ENCODE data around the gene CEP104. TPM values are rescaled to one million over a fixed set of nuclear protein-coding genes. Genes with fewer than 3 reads are reported as not detected.

The CEP104 gene
- 16.7 to 17.9 TPM (median 17.8 TPM) in 5 replicates for total RNA-seq (2022; extraction: Qiagen RNA extraction)

GRCh38 chr1:3856923-3857790 lies at the start of gene CEP104, which contains the start of gene DFFB:
TSS of gene CEP104 (minus strand) at chr1:3857211. CDS start at chr1:3852407, 4,804 bp downstream.
TSS of gene DFFB (plus strand) at chr1:3857476. CDS start at chr1:3857604, 128 bp downstream.

GRCh38 chr1:3900150-3900968 lies 43.3 kb upstream of the CEP104 start, which contains the start of gene C1orf174:
TSS of gene C1orf174 (minus strand) at chr1:3900272. CDS start at chr1:3900186, 86 bp downstream.

GRCh38 chr1:3796215-3797061 lies 60.6 kb downstream of the CEP104 start, which contains the start of gene LRRC47:
TSS of gene LRRC47 (minus strand) at chr1:3796498. CDS start at chr1:3796476, 22 bp downstream.

GRCh38 chr1:3772715-3773571 lies 84.1 kb downstream of the CEP104 start, which contains the start of gene SMIM1:
TSS of gene SMIM1 (plus strand) at chr1:3772749. CDS start at chr1:3775374, 2,625 bp downstream.

Other genes with a start within 250 kb of the CEP104 start
- gene MEGF6, start 245.7 kb downstream of the CEP104 start, total RNA-seq (2022; extraction: Qiagen RNA extraction), result 6.7 to 11.2 TPM (median 8.8 TPM) in 5 replicates
- gene TPRG1L, start 232.2 kb downstream of the CEP104 start, total RNA-seq (2022; extraction: Qiagen RNA extraction), result 27.6 to 30.3 TPM (median 29.1 TPM) in 5 replicates
- gene WRAP73, start 207.1 kb downstream of the CEP104 start, total RNA-seq (2022; extraction: Qiagen RNA extraction), result 16.2 to 19.9 TPM (median 17.4 TPM) in 5 replicates
- gene TP73, start 204.7 kb downstream of the CEP104 start, total RNA-seq (2022; extraction: Qiagen RNA extraction), result 0.61 to 0.81 TPM (median 0.64 TPM) in 5 replicates
- gene CCDC27, start 104.8 kb downstream of the CEP104 start, total RNA-seq (2022; extraction: Qiagen RNA extraction), result not detected in 5 replicates
- 0.41 to 1.5 TPM (median 0.71 TPM) in 5 replicates for gene SMIM1, start 84.5 kb downstream of the CEP104 start, total RNA-seq (2022; extraction: Qiagen RNA extraction)
- gene LRRC47, start 60.7 kb downstream of the CEP104 start, total RNA-seq (2022; extraction: Qiagen RNA extraction), result 29.9 to 34.0 TPM (median 33.3 TPM) in 5 replicates
- gene DFFB, start 265 bp upstream of the CEP104 start, total RNA-seq (2022; extraction: Qiagen RNA extraction), result 3.1 to 4.1 TPM (median 3.5 TPM) in 5 replicates
- gene C1orf174, start 43.1 kb upstream of the CEP104 start, total RNA-seq (2022; extraction: Qiagen RNA extraction), result 22.4 to 26.0 TPM (median 23.5 TPM) in 5 replicates